GM21717 (cell line): ENCODE results near the gene TNRC18.
"Not testable (repeated sequence)": the region's sequence is repeated elsewhere in the genome, so short reads cannot be mapped to it uniquely, and the experiment has no call there.

Source experiments
- ATAC-seq: cut with Tn5 transposase; IDR thresholded peaks from one replicate; pipeline ENCODE4 v1.9.1; 2021; ENCODE audit warnings: mild to moderate bottlenecking, moderate library complexity; ENCODE audit not compliant: unreplicated experiment

TNRC18 gene

DNA sequence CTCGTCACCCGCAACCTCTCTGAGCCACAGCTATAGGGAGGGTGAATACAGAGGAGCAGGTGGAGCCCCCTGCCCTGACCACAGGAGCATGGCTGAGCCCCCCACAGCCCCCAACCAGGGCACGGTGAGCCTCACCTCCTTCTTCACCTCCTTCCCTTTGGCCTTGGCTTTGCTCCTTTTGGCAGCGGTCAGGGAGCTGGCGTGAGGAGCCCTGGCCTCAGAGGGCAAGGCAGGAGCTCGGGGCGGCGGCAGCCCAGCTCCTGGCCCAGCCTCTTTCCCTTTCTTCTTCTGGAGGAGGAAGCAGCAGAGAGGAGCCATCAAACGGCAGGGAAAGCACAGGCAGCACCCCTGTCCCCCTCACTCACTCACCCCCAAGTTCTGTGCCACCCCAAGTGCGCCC lies 98.7 kb downstream of the TNRC18 start:
- no peak for ATAC-seq

DNA sequence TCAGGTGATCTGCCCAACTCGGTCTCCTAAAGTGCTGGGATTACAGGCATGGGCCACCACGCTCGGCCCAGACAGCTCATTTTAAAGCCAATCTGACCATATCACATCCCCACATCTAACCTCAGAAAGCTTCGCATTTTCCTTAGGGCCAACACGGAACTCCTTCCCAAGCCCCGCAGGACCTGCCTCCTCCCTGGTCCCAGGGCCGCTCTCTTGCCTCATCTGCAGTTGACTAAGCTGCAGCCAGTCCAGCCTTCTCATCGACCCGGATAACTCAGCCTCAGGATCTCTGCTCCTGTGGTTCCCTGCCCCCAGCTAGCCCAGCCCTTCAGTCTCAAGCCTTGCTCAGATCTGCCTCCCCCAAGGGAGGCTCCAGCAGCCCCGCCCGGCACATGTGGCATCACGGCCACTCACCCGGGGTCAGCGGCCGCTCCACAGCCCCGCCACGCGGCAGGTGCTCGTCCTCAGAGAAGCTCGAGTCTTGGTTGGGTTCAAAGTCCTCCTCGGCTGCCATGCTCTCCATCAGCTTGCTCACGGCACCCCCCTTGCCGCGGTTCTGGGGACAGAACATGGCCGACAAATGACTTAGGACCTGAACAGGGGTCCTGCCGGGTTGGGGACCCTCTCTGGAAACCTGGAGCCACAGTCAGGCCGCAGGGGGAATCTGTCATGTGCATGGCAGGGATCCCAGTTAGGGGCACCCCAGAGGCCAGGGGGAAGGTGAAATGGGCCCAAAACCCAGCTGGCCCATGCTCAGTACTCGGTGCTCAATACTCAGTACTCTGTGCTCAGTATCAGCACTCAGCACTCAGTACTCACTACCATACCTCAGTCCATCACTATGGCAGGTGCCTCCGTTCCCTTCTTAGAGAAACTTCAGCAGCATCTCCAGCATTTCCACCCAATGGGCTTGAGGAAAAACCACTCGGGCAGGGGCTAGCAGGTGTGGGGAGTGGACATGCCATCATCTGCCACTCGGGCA lies 99.5 kb downstream of the TNRC18 start:
- not testable (repeated sequence) for ATAC-seq

DNA sequence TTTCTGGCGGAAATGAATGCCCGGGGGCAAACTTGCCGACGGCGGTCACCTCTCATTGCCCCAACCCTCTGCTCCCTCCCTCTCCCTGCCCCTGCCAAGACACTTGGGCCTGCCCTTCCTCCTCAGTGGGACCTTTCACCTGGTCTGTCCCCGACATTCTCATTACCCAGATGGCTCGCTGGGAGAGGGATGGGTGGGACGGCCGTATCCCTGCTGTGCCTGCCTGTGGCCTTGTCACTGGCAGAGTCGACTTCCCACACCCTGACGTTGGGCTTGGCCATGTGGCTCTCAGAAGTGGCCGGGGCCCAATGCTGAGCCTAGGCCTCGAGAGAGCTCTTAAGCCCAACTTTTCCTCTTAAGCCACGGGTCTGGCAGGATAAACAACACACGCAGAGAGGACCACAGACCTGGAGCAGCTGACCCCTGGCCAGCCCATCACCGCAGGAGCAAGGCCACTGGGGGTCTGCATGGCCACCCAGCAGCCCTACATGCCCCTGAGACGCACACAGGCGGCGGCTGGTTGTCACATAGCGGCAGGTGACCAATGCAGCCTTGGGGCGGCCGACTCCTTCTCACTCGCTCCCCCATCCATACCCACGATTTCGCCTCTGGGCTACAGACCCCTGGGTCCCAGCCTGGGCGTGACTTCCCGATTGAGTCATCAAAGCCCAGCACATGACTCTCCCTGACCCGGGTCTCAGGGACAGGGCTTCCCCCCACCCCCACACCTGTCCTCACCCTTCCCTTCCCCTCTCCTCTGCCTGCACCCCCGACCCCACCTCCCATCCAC lies 100.8 kb downstream of the TNRC18 start:
- ATAC-seq, result no peak

DNA sequence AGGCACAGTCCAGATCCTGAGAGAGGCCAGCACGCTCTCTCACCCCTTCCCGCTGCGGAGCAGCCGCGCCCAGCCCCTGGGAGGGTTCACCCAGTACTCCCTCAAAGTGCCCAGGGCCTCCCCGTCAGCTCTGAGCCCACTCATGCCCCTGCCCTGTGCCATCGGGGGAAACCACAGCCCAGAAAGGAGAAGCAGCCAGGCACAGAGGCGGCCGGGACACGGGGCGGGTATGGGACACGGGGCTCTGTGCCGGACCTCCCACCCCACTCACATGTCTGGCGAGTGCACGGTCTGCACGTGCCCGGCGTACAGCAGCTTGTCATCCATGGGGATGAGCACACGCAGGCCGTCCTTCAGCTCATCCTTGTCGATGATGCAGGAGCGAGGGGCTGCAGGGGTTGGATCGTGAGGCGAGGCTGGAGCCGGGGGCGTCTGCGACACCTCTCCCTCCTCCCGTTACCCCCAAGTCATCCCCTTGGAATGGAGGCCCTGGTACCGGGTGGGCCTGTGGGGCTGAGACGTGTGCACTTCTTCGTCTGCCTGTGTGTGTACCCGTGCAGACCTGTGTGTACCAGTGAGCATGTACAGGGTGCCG lies 102.7 kb downstream of the TNRC18 start:
- ATAC-seq, result no peak

DNA sequence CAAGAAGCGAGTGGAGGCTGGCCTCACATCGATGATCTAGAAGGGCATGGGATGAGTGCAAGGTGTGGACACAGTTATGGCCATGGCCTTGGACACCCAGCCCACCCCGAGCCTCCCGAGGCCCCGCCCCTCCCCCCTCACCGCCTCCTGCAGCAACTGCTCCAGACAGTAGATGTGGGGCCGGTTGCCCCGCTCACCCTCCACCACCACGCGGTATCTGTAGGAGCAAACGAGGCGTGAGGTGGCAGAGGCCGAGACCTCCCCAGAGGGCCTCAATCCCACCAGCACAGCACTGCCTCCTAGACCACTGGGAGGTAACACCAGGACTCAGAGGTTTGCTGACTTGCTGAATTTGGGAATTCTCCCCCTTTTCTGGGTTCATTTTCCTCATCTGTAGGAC lies 103.2 kb downstream of the TNRC18 start:
- ATAC-seq, result no peak

DNA sequence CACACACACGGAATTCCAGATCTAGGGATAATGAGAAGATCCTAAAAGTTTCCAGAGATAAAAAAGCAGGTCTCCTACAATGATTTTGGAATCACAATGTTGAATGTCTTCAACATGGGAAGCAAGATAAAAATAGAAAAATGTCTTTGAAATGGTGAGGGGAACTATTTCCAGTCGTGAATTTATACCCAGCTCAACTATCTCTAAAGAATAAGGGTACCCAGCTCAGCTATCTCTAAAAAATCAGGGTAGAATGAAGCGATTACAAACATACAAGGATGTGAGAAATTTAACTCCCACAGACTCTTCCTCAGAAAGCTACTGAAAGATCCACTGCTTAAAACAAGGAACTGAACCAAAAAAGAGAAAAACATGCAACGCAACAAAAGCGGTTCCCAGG lies 105.0 kb downstream of the TNRC18 start:
- not testable (repeated sequence) for ATAC-seq

DNA sequence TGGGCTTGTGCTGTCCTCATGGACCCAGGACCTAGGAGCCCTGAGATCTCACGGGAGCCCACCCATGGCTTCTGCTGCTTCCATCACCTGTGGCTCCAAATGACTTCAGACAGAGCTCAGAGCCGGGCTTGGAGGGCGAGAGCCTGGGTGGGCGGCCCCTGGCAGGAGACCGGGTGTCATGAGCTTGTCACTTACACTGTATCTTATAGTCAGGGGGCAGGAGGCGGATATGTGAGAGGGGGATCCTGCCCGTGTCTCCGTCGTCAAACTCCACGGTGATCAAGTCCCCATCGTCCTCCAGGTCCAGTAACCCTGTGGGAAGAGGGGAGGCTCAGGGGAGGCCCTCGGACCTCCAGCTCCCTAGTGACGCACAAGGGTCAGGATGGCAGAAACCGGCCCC lies 107.9 kb downstream of the TNRC18 start:
- ATAC-seq, result no peak

DNA sequence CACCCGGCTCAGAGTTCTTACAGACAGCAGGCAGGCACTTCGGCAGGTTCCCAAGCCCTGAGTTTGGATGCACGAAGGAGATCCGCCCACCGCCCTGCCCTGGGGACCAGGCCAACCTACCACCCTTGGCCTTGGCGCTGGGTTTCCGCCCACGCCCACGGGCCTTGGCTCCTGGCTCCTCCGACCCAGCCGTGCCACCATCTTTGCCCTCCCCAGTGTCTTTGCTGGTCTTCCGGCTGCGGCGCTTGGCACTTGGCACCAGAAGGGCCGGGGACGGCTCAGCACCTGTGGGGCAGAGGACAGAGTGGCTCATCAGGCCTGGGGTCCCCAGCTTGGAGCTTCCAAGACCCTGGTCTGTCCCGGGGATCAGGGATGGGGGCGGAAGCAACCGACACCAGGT lies 108.8 kb downstream of the TNRC18 start:
- no peak for ATAC-seq

DNA sequence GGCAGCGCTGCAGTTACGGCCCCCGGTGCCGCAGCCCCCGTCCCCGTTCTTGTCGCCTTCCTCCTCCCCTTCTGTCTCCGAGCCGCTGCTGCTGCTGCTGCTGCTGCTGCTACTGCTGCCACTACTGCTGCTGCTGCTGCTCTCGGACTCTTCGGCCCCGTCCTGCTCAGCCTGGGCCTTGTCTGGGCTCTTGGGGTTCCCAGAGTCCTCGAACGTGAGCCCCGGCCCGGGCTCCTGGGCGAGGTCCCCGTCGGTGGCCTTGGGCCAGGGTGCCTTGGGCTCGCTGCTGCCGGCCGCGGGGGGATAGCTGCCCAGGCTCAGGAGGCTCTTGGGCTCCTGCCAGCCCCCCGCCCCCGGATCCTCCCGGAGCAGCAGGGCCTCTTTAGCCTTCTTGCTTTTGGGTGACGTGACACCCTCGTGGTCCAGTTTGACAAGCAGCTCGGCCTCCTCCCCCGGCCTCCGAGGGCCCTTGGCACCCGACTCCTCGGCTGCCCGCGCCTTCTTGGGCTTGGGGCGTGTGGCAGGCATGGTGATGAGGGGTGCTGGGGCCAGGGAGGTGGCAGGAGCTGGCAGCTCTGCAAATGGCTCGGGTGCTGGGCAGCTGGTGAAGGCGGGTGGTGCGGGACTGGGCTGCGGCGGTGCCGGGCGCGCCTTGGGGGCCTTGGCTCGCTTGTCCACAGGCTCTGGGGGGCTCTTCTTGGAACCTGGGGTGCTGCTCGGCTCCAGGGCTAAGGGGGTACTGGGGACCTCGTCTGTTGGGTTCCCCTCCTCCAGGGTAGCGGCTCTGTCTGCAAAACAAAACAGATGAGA lies 110.4 kb downstream of the TNRC18 start:
- not testable (repeated sequence) for ATAC-seq

DNA sequence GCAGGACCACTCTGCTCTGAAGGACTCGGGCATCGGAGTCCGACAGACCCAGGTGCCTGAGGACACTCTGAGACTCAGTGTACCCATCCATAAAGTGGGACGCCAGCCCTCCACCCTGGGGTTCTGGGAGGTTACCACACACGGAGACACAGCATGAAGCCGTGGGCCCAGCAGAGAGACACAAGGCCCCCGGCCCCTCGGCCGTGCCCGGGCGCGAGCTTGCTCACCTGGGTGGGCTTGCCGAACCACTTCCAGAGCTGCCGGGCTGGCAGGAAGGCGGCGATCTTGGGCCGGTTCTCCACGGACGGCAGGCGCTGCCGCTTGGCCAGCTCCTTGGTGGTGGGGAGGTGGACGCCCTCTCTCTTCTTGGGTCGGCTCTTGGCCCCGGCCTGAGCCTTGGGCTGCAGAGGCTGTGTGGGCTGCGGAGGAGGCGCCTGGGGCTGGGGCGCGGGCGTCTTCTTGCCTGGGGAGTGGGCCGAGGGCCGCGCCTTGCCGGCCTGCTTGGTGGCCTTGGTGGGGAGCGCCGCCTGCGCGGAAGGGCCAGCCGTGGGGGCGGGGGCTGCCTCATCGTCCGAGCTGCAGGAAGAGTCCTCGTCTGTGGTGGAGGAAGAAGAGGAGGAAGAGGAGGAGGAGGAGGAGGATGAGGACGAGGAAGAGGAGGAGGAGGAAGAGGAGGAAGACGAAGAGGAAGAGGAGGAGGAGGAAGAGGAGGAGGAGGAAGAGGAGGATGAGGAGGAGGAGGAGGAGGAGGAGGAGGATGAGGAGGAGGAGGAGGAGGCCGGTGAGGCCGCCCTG lies 111.2 kb downstream of the TNRC18 start:
- ATAC-seq, result not testable (repeated sequence)

DNA sequence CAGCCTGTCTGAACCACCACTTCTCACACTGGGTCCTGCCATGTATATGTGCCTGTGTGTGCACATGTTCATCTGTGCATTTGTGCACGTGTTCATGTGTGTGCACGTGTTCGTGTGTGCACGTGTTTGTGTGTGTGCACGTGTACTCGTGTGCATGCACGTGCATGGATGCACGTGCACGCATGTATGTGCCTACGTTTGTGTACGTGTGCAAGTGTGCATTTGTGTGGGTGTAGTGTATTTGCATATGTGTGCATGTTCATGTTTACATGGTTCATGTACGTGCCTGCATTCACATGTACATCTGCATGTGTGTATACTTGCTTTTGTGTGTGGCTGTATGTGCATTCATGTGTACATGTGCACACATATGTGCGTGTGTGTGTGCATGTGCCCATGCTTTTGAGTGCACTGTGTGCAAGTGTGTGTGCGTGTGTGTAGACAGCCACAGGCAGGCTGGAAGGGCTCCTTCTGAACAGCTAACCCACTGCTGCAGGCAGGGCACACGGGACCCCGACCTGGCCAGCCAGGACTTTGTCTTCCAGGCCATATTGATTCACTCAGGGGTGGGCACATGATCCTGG lies 112.7 kb downstream of the TNRC18 start:
- no peak for ATAC-seq

DNA sequence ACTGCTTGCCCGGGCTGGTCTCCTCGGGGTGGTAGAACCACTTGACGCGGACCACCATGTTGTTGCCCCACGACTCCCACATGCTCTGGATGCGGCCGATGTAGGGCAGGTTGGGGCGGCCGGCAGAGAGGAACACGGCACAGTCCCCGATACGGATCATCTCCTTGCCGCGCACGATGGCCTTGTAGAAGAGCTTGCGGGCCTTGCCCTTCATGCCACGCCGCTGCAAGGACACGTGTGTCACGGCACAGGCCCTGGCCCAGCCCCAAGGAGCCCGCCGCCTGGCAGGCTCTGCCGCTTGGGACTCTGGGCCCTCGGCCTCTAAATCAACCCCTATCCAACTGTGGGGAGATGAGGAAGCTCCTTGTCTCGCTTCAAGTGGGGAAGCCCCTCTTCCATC lies 114.5 kb downstream of the TNRC18 start:
- ATAC-seq, result no peak

DNA sequence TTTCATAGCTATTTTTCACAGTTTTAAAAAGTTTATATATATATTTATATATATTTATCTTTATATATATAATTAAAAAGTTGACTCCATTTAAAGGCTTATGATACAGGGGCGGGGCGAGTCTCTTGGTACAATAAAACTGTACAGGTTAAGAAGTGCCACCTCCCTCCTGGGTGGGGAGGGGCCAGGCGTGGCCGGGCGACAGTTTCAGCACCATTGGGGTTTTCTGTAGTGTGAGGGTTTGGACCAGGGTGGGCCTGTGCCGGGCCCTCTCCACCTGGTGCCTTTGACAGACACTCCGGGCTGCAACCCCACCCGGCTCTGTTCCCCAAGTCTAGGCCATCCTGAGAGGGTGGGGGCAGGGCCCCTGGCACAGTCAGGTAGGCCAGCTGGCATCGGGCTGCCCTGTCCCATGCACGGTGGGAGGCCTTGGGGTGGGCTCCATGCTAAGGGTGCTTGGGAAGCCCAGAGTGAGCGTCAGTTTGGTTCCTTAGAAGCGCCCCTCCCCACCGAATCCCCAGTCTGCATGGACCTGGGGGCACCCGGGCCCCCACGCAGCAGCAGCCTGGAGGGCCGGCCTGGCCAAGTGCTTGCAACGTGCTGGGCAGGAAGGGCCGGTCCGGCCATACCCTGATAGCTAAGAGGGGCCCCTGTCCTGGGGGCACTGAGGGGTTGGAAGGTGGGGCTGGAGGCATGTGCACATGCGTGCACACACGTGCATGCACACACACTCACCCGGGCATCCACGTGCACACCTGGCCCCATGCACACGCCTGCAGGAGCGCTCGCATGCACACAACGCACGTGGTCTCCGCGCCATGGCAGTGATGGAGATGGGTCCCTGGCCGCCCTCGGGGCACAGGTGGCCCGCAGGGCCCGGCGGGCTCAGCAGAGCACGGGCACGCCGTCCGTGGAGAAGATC lies 116.2 kb downstream of the TNRC18 start:
- ATAC-seq, result not testable (repeated sequence)

DNA sequence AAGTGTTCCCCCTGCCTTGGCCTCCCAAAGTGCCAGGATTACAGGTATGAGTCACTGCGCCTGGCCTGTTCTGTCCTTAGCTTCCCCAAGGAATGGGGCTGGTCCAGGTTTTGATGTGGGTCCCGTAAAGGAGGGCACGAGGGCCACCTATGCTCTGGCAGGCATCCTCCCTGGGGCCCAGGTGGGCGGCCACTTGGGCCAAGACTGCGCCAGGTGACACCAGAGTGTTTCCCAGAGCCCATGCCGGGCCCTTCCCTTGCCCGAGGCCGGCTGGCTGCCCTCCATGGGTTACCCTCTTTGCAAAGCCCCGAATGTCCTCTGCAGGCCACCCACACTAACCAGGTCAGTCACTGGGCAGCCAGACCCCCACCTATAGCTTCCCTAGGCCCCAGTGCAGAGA lies 118.6 kb downstream of the TNRC18 start:
- not testable (repeated sequence) for ATAC-seq

DNA sequence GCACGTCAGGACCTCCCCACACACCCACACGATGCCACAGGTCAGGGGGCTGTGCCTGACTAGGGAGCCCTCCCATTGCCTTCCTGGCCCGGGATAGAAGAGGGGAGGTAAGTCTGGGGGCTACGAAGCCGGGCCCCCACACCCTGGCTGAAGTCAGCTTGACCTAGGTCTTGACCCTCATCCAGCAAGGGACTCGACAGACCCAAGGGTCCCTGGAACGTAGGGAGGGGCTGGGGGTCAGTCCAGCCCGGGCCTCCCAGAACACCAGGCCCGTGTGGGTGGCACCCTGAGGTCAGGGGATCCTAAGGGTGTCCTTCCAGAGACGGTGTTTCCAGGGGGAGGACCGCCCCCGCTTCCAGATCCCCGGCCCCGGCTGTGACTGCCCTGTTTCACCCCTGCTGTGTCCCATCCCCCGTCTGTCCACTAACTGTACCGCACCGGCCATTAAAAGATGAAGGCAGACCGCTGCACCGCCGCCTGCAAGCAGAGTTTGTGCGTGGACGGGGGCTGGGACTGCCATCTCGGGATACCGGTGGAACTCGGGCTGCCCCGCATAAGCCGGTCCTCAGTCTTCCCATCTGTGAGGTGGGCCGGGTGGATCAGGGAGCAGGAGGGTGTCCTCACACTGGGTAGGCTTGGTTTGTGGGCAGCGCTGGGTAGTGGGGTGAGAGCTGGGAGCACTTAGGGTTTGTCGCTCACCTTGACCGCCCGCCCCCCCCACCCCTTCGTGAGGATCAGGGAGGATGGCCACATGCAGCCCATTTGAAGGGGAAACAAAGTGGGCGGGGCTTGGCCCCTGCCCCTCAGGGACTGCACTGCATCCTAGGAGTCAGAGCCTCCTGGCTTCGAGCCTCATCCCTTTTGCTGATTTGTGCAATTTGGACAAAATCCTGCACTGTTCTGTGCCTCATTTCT lies 119.8 kb downstream of the TNRC18 start:
- no peak for ATAC-seq

DNA sequence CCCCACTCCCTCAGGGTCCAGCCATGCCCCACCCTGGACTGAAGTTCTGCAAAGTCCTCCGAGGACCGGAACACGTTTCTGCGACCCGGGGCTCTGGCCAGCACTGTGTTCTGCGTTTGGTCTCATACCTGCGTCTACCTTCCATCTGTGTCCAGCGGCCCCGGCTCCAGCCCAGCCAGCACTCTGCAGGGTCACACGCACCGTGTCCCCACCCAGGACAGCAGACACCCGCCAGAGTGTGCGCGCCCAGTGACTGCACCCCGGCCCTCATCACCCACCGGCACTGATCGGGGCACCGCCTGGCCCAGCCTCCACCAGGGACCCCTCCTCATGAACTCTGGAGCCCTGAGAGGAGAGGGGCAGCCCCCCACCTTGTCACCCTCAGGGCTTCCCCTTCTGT lies 120.6 kb downstream of the TNRC18 start:
- ATAC-seq, result no peak

DNA sequence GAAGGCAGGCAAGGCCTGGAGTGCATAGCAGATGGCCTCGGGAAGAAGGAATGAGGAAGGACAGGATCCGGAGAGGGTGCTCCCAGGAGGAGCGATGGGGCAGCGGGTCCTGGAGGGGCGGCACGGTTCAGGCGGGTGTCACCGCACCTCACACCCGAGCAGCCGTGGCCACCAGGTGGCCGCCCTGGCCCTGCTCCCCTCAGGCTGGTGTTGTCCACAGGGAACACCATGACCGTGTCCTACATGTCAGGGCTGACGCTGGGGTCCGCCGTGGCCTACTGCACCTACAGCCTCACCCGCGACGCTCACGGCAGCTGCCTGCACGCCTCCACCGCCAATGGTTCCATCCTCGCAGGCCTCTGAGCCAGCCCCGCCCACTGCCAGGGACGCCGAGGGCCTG lies 121.1 kb downstream of the TNRC18 start:
- no peak for ATAC-seq
